A549 (cell line): ENCODE measurements around the gene NFAM1. TPM values are rescaled to one million over a fixed set of nuclear protein-coding genes. Genes with fewer than 3 reads are reported as not detected.

Source experiments
- ATAC-seq, 2 experiments: fragments of 200-7000 bp in 1 of 2; fragments of >200 bp in 1 of 2; cut with Nextera tagmentation in 1 of 2; cut with Tn5 transposase in 1 of 2; 3 replicates each; pipeline versions ENCODE4 v1.8.0 to v1.9.1; 2018 to 2020; ENCODE audit warnings: mild to moderate bottlenecking in 1 of 2, moderate library complexity in 1 of 2
- CTCF ChIA-PET: fragments of 300-600 bp; sonication (Branson Sonifier 250); formaldehyde crosslinking; extraction: SDS; loops from one replicate; lab custom pipeline; 2021; ENCODE audit warnings: antibody characterized with exemption, inconsistent platforms; lab: Yijun Ruan, JAX
- POLR2A ChIA-PET: fragments of 350-600 bp; formaldehyde crosslinking; extraction: SDS; loops from one replicate; lab custom pipeline; 2021; ENCODE audit warnings: antibody characterized with exemption, inconsistent platforms; lab: Yijun Ruan, JAX
- DNase-seq, 2 experiments: peaks; one replicate each; pipeline versions ENCODE4 v3.0.0 to v3.0.0-alpha.2; 2011 to 2016; ENCODE audit warnings: low read depth in 1 of 2, low spot score in 1 of 2
- FAIRE-seq: peaks from 2 replicates; lab custom pipeline; 2011; peaks lifted over from hg19 to GRCh38; lab: Jason Lieb, UNC
- H3K27ac ChIP-seq, 2 experiments: fragments of >200 bp; sonication (Bioruptor Twin); formaldehyde crosslinking; 3 replicates each; pipeline ENCODE4 v1.5.1; 2016 to 2017
- H3K4me1 ChIP-seq: fragments of >200 bp; sonication (Bioruptor Twin); formaldehyde crosslinking; 3 replicates; pipeline ENCODE4 v1.6.1; 2016
- H3K4me2 ChIP-seq: fragments of >200 bp; sonication (Bioruptor Twin); formaldehyde crosslinking; 3 replicates; pipeline ENCODE4 v1.6.1; 2016
- H3K4me3 ChIP-seq: fragments of >200 bp; sonication (Bioruptor Twin); formaldehyde crosslinking; 3 replicates; pipeline ENCODE4 v1.5.1; 2016
- H3K9me3 ChIP-seq: fragments of >200 bp; sonication (Bioruptor Twin); formaldehyde crosslinking; 3 replicates; pipeline ENCODE4 v1.6.1; 2016
- BHLHE40 ChIP-seq: IDR thresholded peaks from 2 replicates; pipeline ENCODE4 v1.6.1; 2012; ENCODE audit warnings: low read depth, low read length, inconsistent platforms
- CBX8 ChIP-seq: fragments of 200-600 bp; sonication (generic); IDR thresholded peaks from 2 replicates; pipeline ENCODE4 v1.6.1; 2016
- CEBPB ChIP-seq, 2 experiments: fragments of >200 bp in 1 of 2; sonication (Bioruptor Twin) in 1 of 2; formaldehyde crosslinking in 1 of 2; IDR thresholded peaks; 2 replicates each; pipeline ENCODE4 v1.6.1; 2012 to 2016
- CHD4 ChIP-seq: fragments of 200-600 bp; sonication (generic); IDR thresholded peaks from 2 replicates; pipeline ENCODE4 v1.6.1; 2016; ENCODE audit warnings: antibody characterized with exemption, mild to moderate bottlenecking, borderline replicate concordance
- EHF ChIP-seq: fragments of 250-450 bp; sonication (Bioruptor Pico); IDR thresholded peaks from 2 replicates; pipeline ENCODE4 v1.5.0; 2020; ENCODE audit warnings: mild to moderate bottlenecking
- EHMT2 ChIP-seq: fragments of 200-600 bp; sonication (generic); IDR thresholded peaks from 2 replicates; pipeline ENCODE4 v1.6.1; 2016; ENCODE audit warnings: antibody characterized with exemption, low read depth, mild to moderate bottlenecking, moderate library complexity
- ESRRA ChIP-seq: fragments of 150-350 bp; IDR thresholded peaks from 2 replicates; pipeline ENCODE4 v1.6.1; 2014; ENCODE audit warnings: mild to moderate bottlenecking, low read length, borderline replicate concordance
- FOSB ChIP-seq: fragments of 250-450 bp; sonication (Bioruptor Pico); IDR thresholded peaks from 2 replicates; pipeline ENCODE4 v1.5.0; 2020; ENCODE audit warnings: mild to moderate bottlenecking, moderate library complexity
- FOSL2 ChIP-seq, 2 experiments: fragments of 450-650 bp in 1 of 2; fragments of >200 bp in 1 of 2; sonication (Bioruptor Twin) in 1 of 2; formaldehyde crosslinking; IDR thresholded peaks; 2 replicates each; pipeline versions ENCODE4 v1.5.0 to v1.6.1; 2016 to 2020; ENCODE audit warnings: mild to moderate bottlenecking in 1 of 2, moderate library complexity in 1 of 2
- FOXS1 ChIP-seq: fragments of 250-450 bp; sonication (Bioruptor Pico); IDR thresholded peaks from 2 replicates; pipeline ENCODE4 v1.5.0; 2020; ENCODE audit warnings: mild to moderate bottlenecking, moderate library complexity
- GATA3 ChIP-seq: IDR thresholded peaks from 2 replicates; pipeline ENCODE4 v1.6.1; 2012; ENCODE audit warnings: borderline replicate concordance
- HDAC2 ChIP-seq: fragments of 200-600 bp; sonication (generic); IDR thresholded peaks from 2 replicates; pipeline ENCODE4 v1.6.1; 2016
- HEYL ChIP-seq: fragments of 250-450 bp; sonication (Bioruptor Pico); IDR thresholded peaks from 2 replicates; pipeline ENCODE4 v1.8.0; 2021; ENCODE audit warnings: mild to moderate bottlenecking, moderate library complexity
- HOXB13 ChIP-seq: fragments of 250-450 bp; sonication (Bioruptor Pico); IDR thresholded peaks from 2 replicates; pipeline ENCODE4 v1.5.0; 2020; ENCODE audit warnings: low read depth, mild to moderate bottlenecking, moderate library complexity
- HOXB5 ChIP-seq: fragments of 250-450 bp; sonication (Bioruptor Pico); IDR thresholded peaks from 2 replicates; pipeline ENCODE4 v1.5.0; 2020; ENCODE audit warnings: mild to moderate bottlenecking, moderate library complexity
- MAFK ChIP-seq: fragments of 450-650 bp; IDR thresholded peaks from 2 replicates; pipeline ENCODE4 v1.6.1; 2014; ENCODE audit not compliant: partially characterized antibody
- MYC ChIP-seq: IDR thresholded peaks from 2 replicates; pipeline ENCODE4 v1.6.1; 2012; ENCODE audit warnings: mild to moderate bottlenecking, inconsistent platforms, low read length, improper control_type of control experiment, borderline replicate concordance
- NFE2L2 ChIP-seq: fragments of 150-350 bp; conservative IDR thresholded peaks from 2 replicates; pipeline ENCODE4 v1.6.1; 2014; ENCODE audit warnings: low read length
- NR3C1 ChIP-seq: fragments of >200 bp; sonication (Bioruptor Twin); formaldehyde crosslinking; IDR thresholded peaks from 3 replicates; pipeline ENCODE4 v1.6.1; 2017
- PHF8 ChIP-seq: fragments of 200-600 bp; sonication (generic); IDR thresholded peaks from 2 replicates; pipeline ENCODE4 v1.6.1; 2016; ENCODE audit warnings: low read depth, mild to moderate bottlenecking, antibody characterized with exemption, moderate library complexity, borderline replicate concordance
- RCOR1 ChIP-seq: fragments of 150-350 bp; IDR thresholded peaks from 2 replicates; pipeline ENCODE4 v1.6.1; 2014; ENCODE audit warnings: antibody characterized with exemption, low read length, low read depth
- RFX5 ChIP-seq: fragments of 450-650 bp; IDR thresholded peaks from 2 replicates; pipeline ENCODE4 v1.7.1; 2014; ENCODE audit warnings: antibody characterized with exemption, mild to moderate bottlenecking, moderate library complexity
- TFCP2L1 ChIP-seq: fragments of 250-450 bp; sonication (Bioruptor Pico); IDR thresholded peaks from 2 replicates; pipeline ENCODE4 v1.5.0; 2021; ENCODE audit warnings: mild to moderate bottlenecking
- ZFP36 ChIP-seq: fragments of 450-650 bp; IDR thresholded peaks from 2 replicates; pipeline ENCODE4 v1.6.1; 2014; ENCODE audit warnings: borderline replicate concordance; ENCODE audit not compliant: partially characterized antibody
- ZNF302 ChIP-seq: fragments of 250-450 bp; sonication (Bioruptor Pico); IDR thresholded peaks from 2 replicates; pipeline ENCODE4 v1.9.0; 2021; ENCODE audit warnings: inconsistent platforms, mild to moderate bottlenecking, moderate library complexity
- ZSCAN20 ChIP-seq: fragments of 250-450 bp; sonication (Bioruptor Pico); IDR thresholded peaks from 2 replicates; pipeline ENCODE4 v1.8.0; 2022; ENCODE audit warnings: mild to moderate bottlenecking, moderate library complexity
- WGBS: methylation state at CpG from one replicate; pipeline ENCODE4 v1.1.6; 2017; ENCODE audit errors: missing lambda C conversion rate; 5-methylcytosine and 5-hydroxymethylcytosine counted together
- polyA plus RNA-seq, 4 experiments: library from polyadenylated mRNA; depleted of rRNA in 3 of 4; stranded (reverse); fragments of >200 nt; fragmentation: RNase III in 1 of 4; extraction: RNeasy Plus Mini Kit Qiagen cat#74134 plus additional on column Dnase treatment in 1 of 4; gene quantifications; 2 replicates in 3 of 4; 3 replicates in 1 of 4; pipeline ENCODE4 v1.2.3, GENCODE V29; 2011 to 2017
- TF ChIP-seq, protein P1 (sequence below): fragments of 450-650 bp; IDR thresholded peaks from 2 replicates; pipeline ENCODE4 v1.6.1; 2014; ENCODE audit warnings: antibody characterized with exemption
- TF ChIP-seq, protein P2 (sequence below): IDR thresholded peaks from 2 replicates; pipeline ENCODE4 v1.6.1; 2012; ENCODE audit warnings: low read depth, borderline replicate concordance
- TF ChIP-seq, protein P3 (sequence below): fragments of 150-350 bp; IDR thresholded peaks from 2 replicates; pipeline ENCODE4 v1.6.1; 2014; ENCODE audit warnings: low read depth, mild to moderate bottlenecking, low read length
- TF ChIP-seq, protein P4 (sequence below): fragments of 250-450 bp; sonication (Bioruptor Pico); IDR thresholded peaks from 2 replicates; pipeline ENCODE4 v1.5.0; 2020; ENCODE audit warnings: low read depth, mild to moderate bottlenecking, moderate library complexity
- TF ChIP-seq, protein P5 (sequence below): fragments of >200 bp; sonication (Bioruptor Twin); formaldehyde crosslinking; IDR thresholded peaks from 3 replicates; pipeline ENCODE4 v1.6.1; 2016

Gene NFAM1
- polyA plus RNA-seq, 2 of the 4 experiments (the other 2 are of a cell fraction) = not detected

DNA sequence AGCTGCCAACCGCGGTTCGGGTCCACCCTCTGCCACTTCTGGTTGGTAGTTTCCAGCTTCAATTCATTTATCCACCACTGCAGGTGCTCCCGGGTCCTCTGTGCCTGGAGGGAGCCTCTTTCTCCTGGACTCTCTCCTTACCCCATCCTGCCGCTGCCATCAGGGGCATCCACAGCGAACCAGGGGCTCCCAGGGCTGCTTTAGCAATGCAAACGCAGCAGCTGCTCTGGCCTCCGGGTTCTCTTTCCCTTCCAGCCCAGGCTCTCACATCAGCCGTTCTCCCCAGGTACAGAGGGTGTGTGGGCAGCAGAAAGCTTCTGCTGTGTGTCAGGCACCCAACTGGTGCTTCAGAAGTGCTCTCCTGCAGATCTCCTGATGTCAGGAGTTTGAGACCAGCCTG, 27.9 kb downstream of the NFAM1 start:
- DNase-seq = no peak
- H3K9me3 ChIP-seq = no peaks in the 10 kb centered on the region
- no peak for ATAC-seq
- TF ChIP-seq HDAC2 = no peak
- TF ChIP-seq HOXB13 (CRISPR knock-in tag) = no peak
- no peak for TF ChIP-seq FOXS1 (CRISPR knock-in tag)
- TF ChIP-seq MAFK = no peak
- no peak for TF ChIP-seq RCOR1
- TF ChIP-seq CEBPB (IDR thresholded peaks at IDR 0.05) = no peak
- TF ChIP-seq, protein P1, sequence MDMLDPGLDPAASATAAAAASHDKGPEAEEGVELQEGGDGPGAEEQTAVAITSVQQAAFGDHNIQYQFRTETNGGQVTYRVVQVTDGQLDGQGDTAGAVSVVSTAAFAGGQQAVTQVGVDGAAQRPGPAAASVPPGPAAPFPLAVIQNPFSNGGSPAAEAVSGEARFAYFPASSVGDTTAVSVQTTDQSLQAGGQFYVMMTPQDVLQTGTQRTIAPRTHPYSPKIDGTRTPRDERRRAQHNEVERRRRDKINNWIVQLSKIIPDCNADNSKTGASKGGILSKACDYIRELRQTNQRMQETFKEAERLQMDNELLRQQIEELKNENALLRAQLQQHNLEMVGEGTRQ = no peak
- no peak for TF ChIP-seq EHF
- TF ChIP-seq HOXB5 (CRISPR knock-in tag) = no peak
- no peak for TF ChIP-seq HEYL (CRISPR knock-in tag)
- no peak for TF ChIP-seq CBX8
- TF ChIP-seq, protein P2, sequence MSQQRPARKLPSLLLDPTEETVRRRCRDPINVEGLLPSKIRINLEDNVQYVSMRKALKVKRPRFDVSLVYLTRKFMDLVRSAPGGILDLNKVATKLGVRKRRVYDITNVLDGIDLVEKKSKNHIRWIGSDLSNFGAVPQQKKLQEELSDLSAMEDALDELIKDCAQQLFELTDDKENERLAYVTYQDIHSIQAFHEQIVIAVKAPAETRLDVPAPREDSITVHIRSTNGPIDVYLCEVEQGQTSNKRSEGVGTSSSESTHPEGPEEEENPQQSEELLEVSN = no peak
- TF ChIP-seq ESRRA = no peak
- TF ChIP-seq NFE2L2 = no peak
- no peak for TF ChIP-seq ZSCAN20 (CRISPR knock-in tag)
- TF ChIP-seq, protein P3, sequence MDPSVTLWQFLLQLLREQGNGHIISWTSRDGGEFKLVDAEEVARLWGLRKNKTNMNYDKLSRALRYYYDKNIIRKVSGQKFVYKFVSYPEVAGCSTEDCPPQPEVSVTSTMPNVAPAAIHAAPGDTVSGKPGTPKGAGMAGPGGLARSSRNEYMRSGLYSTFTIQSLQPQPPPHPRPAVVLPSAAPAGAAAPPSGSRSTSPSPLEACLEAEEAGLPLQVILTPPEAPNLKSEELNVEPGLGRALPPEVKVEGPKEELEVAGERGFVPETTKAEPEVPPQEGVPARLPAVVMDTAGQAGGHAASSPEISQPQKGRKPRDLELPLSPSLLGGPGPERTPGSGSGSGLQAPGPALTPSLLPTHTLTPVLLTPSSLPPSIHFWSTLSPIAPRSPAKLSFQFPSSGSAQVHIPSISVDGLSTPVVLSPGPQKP = no peak
- TF ChIP-seq FOSL2 (IDR thresholded peaks at IDR 0.05) = no peak
- no peak for TF ChIP-seq FOSL2 (CRISPR knock-in tag; IDR thresholded peaks at IDR 0.05)
- TF ChIP-seq TFCP2L1 = no peak
- no peak for TF ChIP-seq EHMT2
- WGBS = 35% methylated on average over 5 of the region's 9 CpGs
- H3K4me1 ChIP-seq = no peaks in the 10 kb centered on the region
- no peak for FAIRE-seq
- ChIA-PET POLR2A (no interaction called here), CTCF (interaction anchor here (2.1 kb wide), 1 partner anchor 12 kb away, joined by 6 read pairs; no protein-coding TSS in a partner anchor)
- H3K4me3 ChIP-seq = no peak overlapping the region
- H3K4me2 ChIP-seq = no peak overlapping the region
- H3K27ac ChIP-seq = no peak overlapping the region

DNA sequence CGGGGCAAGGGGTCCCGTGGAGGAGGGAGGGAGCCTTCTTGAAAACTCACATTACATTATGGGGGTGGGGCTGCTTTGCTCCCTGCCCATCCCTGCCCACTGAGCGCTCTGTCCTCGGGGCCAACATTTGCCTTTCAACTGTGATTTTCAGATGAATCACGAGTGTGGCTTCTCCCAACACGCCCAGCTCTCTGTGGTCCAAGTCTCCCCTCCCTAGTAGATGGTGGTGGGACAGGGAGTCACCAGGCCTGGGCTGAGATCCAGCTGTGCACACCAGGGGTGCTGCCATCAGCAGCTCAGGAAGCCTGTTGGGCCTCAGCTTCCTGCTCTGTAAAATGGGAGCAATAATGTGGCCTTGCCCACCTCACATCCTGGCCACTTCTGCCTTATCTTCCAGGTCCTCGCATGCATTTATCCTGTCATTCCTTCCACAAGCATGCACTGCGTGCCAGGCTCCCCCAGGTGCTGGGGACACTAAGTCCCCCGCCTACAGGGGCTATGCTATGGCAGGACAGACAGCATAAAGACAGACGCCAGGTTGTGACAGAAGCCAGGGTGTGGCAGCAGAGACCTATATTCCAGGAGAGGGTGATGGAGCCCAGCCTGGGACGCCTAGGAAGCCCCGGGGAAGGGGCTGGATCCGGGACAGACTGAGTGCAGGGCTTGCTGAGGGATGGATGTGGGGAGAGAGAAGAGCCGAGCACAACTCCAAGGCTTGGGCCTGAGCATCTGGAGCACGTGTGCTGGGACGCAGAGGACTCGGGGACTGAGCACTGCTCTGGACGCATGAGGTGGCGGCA, 30.5 kb downstream of the NFAM1 start:
- CTCF ChIA-PET = interaction anchor here (0.5 kb wide), 1 partner anchor 41 kb away, joined by 3 read pairs; no protein-coding TSS in a partner anchor
- POLR2A ChIA-PET = no interaction called here
- no peak overlapping the region for H3K4me3 ChIP-seq
- H3K9me3 ChIP-seq = no peaks in the 10 kb centered on the region
- no peak overlapping the region for H3K27ac ChIP-seq
- 63% methylated on average over 16 of the region's 19 CpGs for WGBS
- no peak overlapping the region for H3K4me2 ChIP-seq
- H3K4me1 ChIP-seq = no peaks in the 10 kb centered on the region
- FAIRE-seq = no peak
- no peak for ATAC-seq
- no peak for DNase-seq
- TF ChIP-seq EHF (no peak), GATA3 (no peak), FOSL2 (IDR thresholded peaks at IDR 0.05) (no peak), FOSL2 (CRISPR knock-in tag; IDR thresholded peaks at IDR 0.05) (no peak), ZFP36 (no peak), FOXS1 (CRISPR knock-in tag) (no peak), RFX5 (no peak), CHD4 (no peak), MYC (no peak), NR3C1 (no peak), FOSB (no peak), PHF8 (no peak), ZNF302 (CRISPR knock-in tag) (no peak), MAFK (no peak), BHLHE40 (no peak), TFCP2L1 (no peak)
- TF ChIP-seq, protein P4, sequence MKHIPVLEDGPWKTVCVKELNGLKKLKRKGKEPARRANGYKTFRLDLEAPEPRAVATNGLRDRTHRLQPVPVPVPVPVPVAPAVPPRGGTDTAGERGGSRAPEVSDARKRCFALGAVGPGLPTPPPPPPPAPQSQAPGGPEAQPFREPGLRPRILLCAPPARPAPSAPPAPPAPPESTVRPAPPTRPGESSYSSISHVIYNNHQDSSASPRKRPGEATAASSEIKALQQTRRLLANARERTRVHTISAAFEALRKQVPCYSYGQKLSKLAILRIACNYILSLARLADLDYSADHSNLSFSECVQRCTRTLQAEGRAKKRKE (CRISPR knock-in tag) = no peak
- TF ChIP-seq, protein P5, sequence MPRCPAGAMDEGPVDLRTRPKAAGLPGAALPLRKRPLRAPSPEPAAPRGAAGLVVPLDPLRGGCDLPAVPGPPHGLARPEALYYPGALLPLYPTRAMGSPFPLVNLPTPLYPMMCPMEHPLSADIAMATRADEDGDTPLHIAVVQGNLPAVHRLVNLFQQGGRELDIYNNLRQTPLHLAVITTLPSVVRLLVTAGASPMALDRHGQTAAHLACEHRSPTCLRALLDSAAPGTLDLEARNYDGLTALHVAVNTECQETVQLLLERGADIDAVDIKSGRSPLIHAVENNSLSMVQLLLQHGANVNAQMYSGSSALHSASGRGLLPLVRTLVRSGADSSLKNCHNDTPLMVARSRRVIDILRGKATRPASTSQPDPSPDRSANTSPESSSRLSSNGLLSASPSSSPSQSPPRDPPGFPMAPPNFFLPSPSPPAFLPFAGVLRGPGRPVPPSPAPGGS = no peak
